H9 (cell line): ENCODE results near the gene EXOC3L1. TPM values are rescaled to one million over a fixed set of nuclear protein-coding genes. Genes with fewer than 3 reads are reported as not detected.

Source experiments
- DNase-seq: peaks from one replicate; pipeline ENCODE4 v3.0.0-alpha.2; 2017
- H2AFZ ChIP-seq: one replicate; pipeline ENCODE4 v1.6.1; 2013; ENCODE audit warnings: mild to moderate bottlenecking, low read length, control low read depth, moderate library complexity
- H2AK5ac ChIP-seq: 2 replicates; pipeline ENCODE4 v1.6.1; 2013; ENCODE audit warnings: low read length, control low read depth, mixed read lengths; ENCODE audit not compliant: insufficient read length
- H2BK120ac ChIP-seq: one replicate; pipeline ENCODE4 v1.6.1; 2013; ENCODE audit warnings: low read depth, mild to moderate bottlenecking, low read length, control low read depth, inconsistent platforms; ENCODE audit not compliant: poor library complexity, severe bottlenecking
- H2BK12ac ChIP-seq: 2 replicates; pipeline ENCODE4 v1.6.1; 2013; ENCODE audit warnings: low read length, control low read depth, mixed read lengths, low read depth; ENCODE audit not compliant: insufficient read length
- H2BK15ac ChIP-seq: 2 replicates; pipeline ENCODE4 v1.6.1; 2013; ENCODE audit warnings: low read depth, low read length, control low read depth
- H2BK20ac ChIP-seq: one replicate; pipeline ENCODE4 v1.6.1; 2013; ENCODE audit warnings: low read depth, mild to moderate bottlenecking, low read length, control low read depth, inconsistent platforms; ENCODE audit not compliant: poor library complexity, severe bottlenecking
- H2BK5ac ChIP-seq: 2 replicates; pipeline ENCODE4 v1.6.1; 2013; ENCODE audit warnings: low read length, control low read depth, mixed read lengths; ENCODE audit not compliant: insufficient read length
- H3K14ac ChIP-seq: 2 replicates; pipeline ENCODE4 v1.6.1; 2013; ENCODE audit warnings: low read length, control low read depth; ENCODE audit not compliant: insufficient read depth
- H3K18ac ChIP-seq: 2 replicates; pipeline ENCODE4 v1.6.1; 2013; ENCODE audit warnings: low read depth, mild to moderate bottlenecking, mixed read lengths, low read length, control low read depth; ENCODE audit not compliant: insufficient read length
- H3K23ac ChIP-seq: 2 replicates; pipeline ENCODE4 v1.6.1; 2013; ENCODE audit warnings: low read length, control low read depth, mixed read lengths, low read depth; ENCODE audit not compliant: insufficient read length
- H3K23me2 ChIP-seq: 2 replicates; pipeline ENCODE4 v1.6.1; 2013; ENCODE audit warnings: low read depth, mild to moderate bottlenecking, mixed read lengths, low read length, control low read depth; ENCODE audit not compliant: insufficient read length, poor library complexity, severe bottlenecking
- H3K27ac ChIP-seq: 2 replicates; pipeline ENCODE4 v1.5.1; 2013; ENCODE audit warnings: low read length, control low read depth, mixed read lengths, low read depth; ENCODE audit not compliant: insufficient read length
- H3K27me3 ChIP-seq: 2 replicates; pipeline ENCODE4 v1.6.1; 2013; ENCODE audit warnings: low read length, control low read depth, inconsistent platforms; ENCODE audit not compliant: insufficient read depth
- H3K4ac ChIP-seq: 2 replicates; pipeline ENCODE4 v1.6.1; 2013; ENCODE audit warnings: low read depth, mild to moderate bottlenecking, control low read depth, inconsistent platforms, low read length, moderate library complexity
- H3K4me1 ChIP-seq: 2 replicates; pipeline ENCODE4 v1.6.1; 2013; ENCODE audit warnings: low read length, control low read depth, inconsistent platforms; ENCODE audit not compliant: insufficient read depth
- H3K4me2 ChIP-seq: 2 replicates; pipeline ENCODE4 v1.6.1; 2013; ENCODE audit warnings: low read length, control low read depth, mixed read lengths; ENCODE audit not compliant: insufficient read length, insufficient read depth
- H3K56ac ChIP-seq: 2 replicates; pipeline ENCODE4 v1.6.1; 2013; ENCODE audit warnings: low read depth, mild to moderate bottlenecking, mixed read lengths, low read length, control low read depth; ENCODE audit not compliant: insufficient read length
- H3K79me1 ChIP-seq: 2 replicates; pipeline ENCODE4 v1.6.1; 2013; ENCODE audit warnings: low read depth, mild to moderate bottlenecking, moderate library complexity, low read length, control low read depth, inconsistent platforms; ENCODE audit not compliant: insufficient read depth, poor library complexity, severe bottlenecking
- H3K79me2 ChIP-seq: 2 replicates; pipeline ENCODE4 v1.6.1; 2013; ENCODE audit warnings: low read length, control low read depth, inconsistent platforms; ENCODE audit not compliant: insufficient read depth
- H3K9ac ChIP-seq: 2 replicates; pipeline ENCODE4 v1.6.1; 2013; ENCODE audit warnings: low read length, control low read depth, mixed read lengths; ENCODE audit not compliant: insufficient read length; ENCODE audit errors: extremely low read depth
- H3K9me3 ChIP-seq: one replicate; pipeline ENCODE4 v1.6.1; 2013; ENCODE audit warnings: low read depth, low read length, inconsistent platforms; ENCODE audit not compliant: control insufficient read depth
- H3T11ph ChIP-seq: one replicate; pipeline ENCODE4 v1.6.1; 2013; ENCODE audit warnings: mild to moderate bottlenecking, low read length, control low read depth, inconsistent platforms
- H4K20me1 ChIP-seq: one replicate; pipeline ENCODE4 v1.6.1; 2013; ENCODE audit not compliant: control insufficient read depth, insufficient read length, insufficient read depth
- H4K5ac ChIP-seq: 2 replicates; pipeline ENCODE4 v1.6.1; 2013; ENCODE audit warnings: low read depth, mild to moderate bottlenecking, mixed read lengths, low read length, control low read depth; ENCODE audit not compliant: insufficient read length
- H4K8ac ChIP-seq: replicated peaks from 2 replicates; pipeline ENCODE4 v1.6.1; 2013; ENCODE audit warnings: low read length, control low read depth, mixed read lengths, low read depth; ENCODE audit not compliant: insufficient read length
- H4K91ac ChIP-seq: 2 replicates; pipeline ENCODE4 v1.6.1; 2013; ENCODE audit warnings: low read depth, mild to moderate bottlenecking, moderate library complexity, mixed read lengths, low read length, control low read depth; ENCODE audit not compliant: insufficient read length
- H3K27ac Mint-ChIP-seq, 3 experiments: 2 replicates in 2 of 3; 3 replicates in 1 of 3; pipeline ENCODE4 v1.8.0; 2020 to 2021; ENCODE audit warnings: mixed read lengths in 3 of 3, mild to moderate bottlenecking in 1 of 3, moderate library complexity in 1 of 3
- H3K27me3 Mint-ChIP-seq: 2 replicates; pipeline ENCODE4 v1.8.0; 2021; ENCODE audit warnings: low read depth, mild to moderate bottlenecking, moderate library complexity, mixed read lengths
- H3K36me3 Mint-ChIP-seq, 3 experiments: 2 replicates in 2 of 3; 3 replicates in 1 of 3; pipeline ENCODE4 v1.8.0; 2020 to 2021; ENCODE audit warnings: low read depth in 3 of 3, mixed read lengths in 3 of 3; ENCODE audit not compliant: insufficient read depth in 1 of 3
- H3K4me1 Mint-ChIP-seq, 2 experiments: 2 replicates each; pipeline ENCODE4 v1.8.0; 2020; ENCODE audit warnings: mixed read lengths in 2 of 2
- H3K4me3 Mint-ChIP-seq, 2 experiments: 2 replicates in 1 of 2; 3 replicates in 1 of 2; pipeline ENCODE4 v1.8.0; 2020 to 2021; ENCODE audit warnings: mild to moderate bottlenecking in 2 of 2, mixed read lengths in 2 of 2, moderate library complexity in 1 of 2
- H3K9me3 Mint-ChIP-seq, 2 experiments: 2 replicates in 1 of 2; 3 replicates in 1 of 2; pipeline ENCODE4 v1.8.0; 2020; ENCODE audit warnings: mild to moderate bottlenecking in 2 of 2, mixed read lengths in 2 of 2, moderate library complexity in 1 of 2
- WGBS: extraction: QIAGEN DNeasy Blood & Tissue Kit; methylation state at CpG from one replicate; pipeline ENCODE4 v1.1.7; 2013; ENCODE audit warnings: missing lambda C conversion rate, low lambda C conversion rate, mixed read lengths; ENCODE audit not compliant: insufficient read length; ENCODE audit errors: extremely low coverage; 5-methylcytosine and 5-hydroxymethylcytosine counted together
- total RNA-seq: library from RNA; stranded (reverse); gene quantifications from 2 replicates; pipeline ENCODE4 v1.2.1, GENCODE V29; 2021
- TF ChIP-seq, protein P1 (sequence below): fragments of 200-600 bp; sonication (generic); conservative IDR thresholded peaks from 3 replicates; pipeline ENCODE4 v1.8.0; 2021; ENCODE audit warnings: antibody characterized with exemption, mild to moderate bottlenecking

Gene EXOC3L1
- total RNA-seq, 1 experiment from 2014 or later, result 3.3 TPM

DNA sequence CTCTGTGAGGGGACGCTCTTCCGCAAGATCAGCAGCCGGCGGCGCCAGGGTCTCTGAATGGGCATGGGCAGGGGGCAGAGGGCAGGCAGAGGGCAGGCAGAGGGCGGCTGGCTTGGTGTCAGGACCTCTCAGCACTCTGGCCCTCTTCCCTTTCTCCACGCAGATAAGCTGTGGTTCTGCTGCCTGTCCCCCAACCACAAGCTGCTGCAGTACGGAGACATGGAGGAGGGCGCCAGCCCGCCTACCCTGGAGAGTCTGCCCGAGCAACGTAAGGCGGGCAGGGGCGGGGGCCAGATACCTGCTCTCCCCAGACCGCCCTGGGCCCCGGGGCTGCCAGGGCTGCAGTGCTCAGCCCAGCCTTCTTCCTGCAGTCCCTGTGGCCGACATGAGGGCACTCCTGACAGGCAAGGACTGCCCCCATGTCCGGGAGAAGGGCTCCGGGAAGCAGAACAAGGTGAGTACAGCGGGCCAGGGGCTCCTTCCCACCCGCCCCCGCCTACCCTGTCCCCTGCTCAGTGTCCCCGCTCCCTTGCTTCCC, 13.1 kb upstream of the EXOC3L1 start:
- Histone ChIP-seq H3K23ac (no peak overlapping the region), H3K14ac (no peak overlapping the region), H3K79me1 (no peaks in the 10 kb centered on the region), H2BK12ac (no peak overlapping the region), H2AFZ (no peak overlapping the region), H3K4ac (no peak overlapping the region), H3K79me2 (no peaks in the 10 kb centered on the region), H3K18ac (no peak overlapping the region), H4K91ac (no peak overlapping the region), H3K4me1 (no peaks in the 10 kb centered on the region), H2BK15ac (no peak overlapping the region), H3K56ac (no peak overlapping the region), H2BK120ac (no peak overlapping the region), H3K4me2 (no peak overlapping the region), H2BK5ac (no peak overlapping the region), H4K5ac (no peak overlapping the region), H4K20me1 (no peaks in the 10 kb centered on the region), H3T11ph (no peak overlapping the region), H3K27ac (no peak overlapping the region), H3K9ac (no peak overlapping the region), H3K23me2 (no peaks in the 10 kb centered on the region), H2BK20ac (no peak overlapping the region), H4K8ac (no peak overlapping the region), H2AK5ac (no peak overlapping the region), H3K9me3 (no peaks in the 10 kb centered on the region), H3K27me3 (no peaks in the 10 kb centered on the region)
- no peak overlapping the region for H3K27ac Mint-ChIP-seq
- 0 out of 2 replicates have a peak, but pooled peaks cover 3% of the 10 kb centered on the region for H3K27me3 Mint-ChIP-seq
- TF ChIP-seq, protein P1, sequence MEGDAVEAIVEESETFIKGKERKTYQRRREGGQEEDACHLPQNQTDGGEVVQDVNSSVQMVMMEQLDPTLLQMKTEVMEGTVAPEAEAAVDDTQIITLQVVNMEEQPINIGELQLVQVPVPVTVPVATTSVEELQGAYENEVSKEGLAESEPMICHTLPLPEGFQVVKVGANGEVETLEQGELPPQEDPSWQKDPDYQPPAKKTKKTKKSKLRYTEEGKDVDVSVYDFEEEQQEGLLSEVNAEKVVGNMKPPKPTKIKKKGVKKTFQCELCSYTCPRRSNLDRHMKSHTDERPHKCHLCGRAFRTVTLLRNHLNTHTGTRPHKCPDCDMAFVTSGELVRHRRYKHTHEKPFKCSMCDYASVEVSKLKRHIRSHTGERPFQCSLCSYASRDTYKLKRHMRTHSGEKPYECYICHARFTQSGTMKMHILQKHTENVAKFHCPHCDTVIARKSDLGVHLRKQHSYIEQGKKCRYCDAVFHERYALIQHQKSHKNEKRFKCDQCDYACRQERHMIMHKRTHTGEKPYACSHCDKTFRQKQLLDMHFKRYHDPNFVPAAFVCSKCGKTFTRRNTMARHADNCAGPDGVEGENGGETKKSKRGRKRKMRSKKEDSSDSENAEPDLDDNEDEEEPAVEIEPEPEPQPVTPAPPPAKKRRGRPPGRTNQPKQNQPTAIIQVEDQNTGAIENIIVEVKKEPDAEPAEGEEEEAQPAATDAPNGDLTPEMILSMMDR, result no peak
- H3K9me3 Mint-ChIP-seq, result no peaks in the 10 kb centered on the region
- DNase-seq, result no peak
- peaks cover 4 to 30% (median 7%) of the 10 kb centered on the region in 3 experiments; a peak in 5 of 7 replicates for H3K36me3 Mint-ChIP-seq
- no CpG with 5 or more reads among the region's 23 CpGs for WGBS
- H3K4me1 Mint-ChIP-seq, result peaks cover 19 to 21% of the 10 kb centered on the region in 2 experiments
- H3K4me3 Mint-ChIP-seq, result no peak overlapping the region
